Measurements from ENCODE around the gene PCNX3. TPM values are rescaled to one million over a fixed set of nuclear protein-coding genes. Genes with fewer than 3 reads are reported as not detected.

The PCNX3 gene
- 26.0 to 36.3 TPM (median 34.9 TPM) in 5 replicates for total RNA-seq (2022; extraction: Qiagen RNA extraction)

DNA sequence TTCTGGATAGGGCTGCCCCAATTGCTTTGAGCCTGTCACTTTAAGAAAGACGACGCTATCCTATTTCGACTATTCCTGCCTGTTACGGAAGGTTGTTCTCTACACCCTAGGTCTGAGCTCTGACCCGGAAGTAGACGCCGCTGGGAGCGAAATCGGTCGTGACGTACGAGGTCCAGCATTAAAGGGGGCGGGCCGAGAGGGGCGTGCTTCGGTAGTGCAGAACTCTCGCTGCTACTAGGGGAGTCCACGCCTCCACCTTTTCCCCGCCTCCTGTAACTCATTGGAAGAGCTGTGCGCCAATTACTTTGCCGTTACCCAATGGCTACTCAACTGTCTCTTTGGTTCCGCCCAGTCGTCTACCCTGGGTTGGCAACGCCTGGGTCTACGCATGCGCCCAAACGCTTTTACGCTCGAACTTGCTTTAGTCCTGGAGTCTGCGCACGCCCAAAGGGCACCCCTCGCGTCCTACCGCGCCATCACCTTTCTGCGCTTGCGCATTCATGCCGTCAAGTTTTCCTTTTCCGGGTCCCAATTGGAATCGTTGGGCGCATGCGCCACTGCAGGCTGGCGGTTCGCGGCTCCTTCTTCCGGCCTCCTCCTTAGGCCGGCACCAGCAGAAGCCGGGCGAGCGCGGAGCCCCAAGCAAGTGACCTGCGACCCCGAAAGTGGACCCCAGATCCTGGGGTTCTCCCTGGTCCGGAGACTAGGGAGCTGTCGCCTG, at the start of gene PCNX3:
PCNX3 (plus strand) TSS at position 548 of the 721 bp plus-strand sequence. CDS start 536 bp downstream, outside the sequence.

DNA sequence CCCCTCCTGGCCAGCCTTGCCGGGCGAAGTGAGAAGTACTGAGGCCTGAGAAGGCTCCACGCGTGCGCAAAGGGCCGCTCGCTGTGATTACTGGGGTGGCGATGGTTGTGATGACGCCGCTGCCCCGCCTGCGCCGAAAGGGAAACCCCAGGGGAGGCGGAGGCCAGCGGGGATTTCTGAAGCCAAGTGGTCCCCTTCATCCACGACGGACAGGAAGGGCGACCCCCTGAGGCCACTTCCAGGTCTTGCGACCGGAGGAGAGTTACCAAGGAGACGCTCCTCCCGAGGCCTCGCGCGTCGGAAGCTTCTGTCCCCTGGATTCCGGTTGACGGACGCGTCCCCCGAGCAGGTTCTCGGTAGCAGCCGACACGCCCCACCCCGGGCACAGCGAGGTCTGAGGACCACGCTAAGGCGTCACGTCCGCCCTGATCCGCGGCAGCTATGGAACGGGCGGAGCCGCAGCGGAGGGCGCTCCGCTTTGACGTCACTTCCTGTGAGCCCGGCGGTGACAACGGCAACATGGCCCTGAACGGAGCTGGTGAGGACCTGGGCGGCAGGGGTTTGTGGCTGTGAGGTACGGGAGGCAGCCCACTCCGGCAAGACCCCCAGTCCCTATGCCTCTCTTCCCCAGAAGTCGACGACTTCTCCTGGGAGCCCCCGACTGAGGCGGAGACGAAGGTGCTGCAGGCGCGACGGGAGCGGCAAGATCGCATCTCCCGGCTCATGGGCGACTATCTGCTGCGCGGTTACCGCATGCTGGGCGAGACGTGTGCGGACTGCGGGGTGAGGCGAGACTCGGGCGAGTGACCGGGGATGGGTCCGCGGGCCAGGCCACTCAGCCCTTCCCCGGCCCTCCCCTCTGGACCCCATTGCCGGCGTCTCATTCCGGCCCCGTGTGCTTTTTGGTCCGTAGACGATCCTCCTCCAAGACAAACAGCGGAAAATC, 45.3 kb upstream of the PCNX3 start, which contains the start of gene ZNRD2:
ZNRD2 (plus strand) TSS at position 505 of the 946 bp plus-strand sequence; CDS start at position 520, 15 bp downstream.

DNA sequence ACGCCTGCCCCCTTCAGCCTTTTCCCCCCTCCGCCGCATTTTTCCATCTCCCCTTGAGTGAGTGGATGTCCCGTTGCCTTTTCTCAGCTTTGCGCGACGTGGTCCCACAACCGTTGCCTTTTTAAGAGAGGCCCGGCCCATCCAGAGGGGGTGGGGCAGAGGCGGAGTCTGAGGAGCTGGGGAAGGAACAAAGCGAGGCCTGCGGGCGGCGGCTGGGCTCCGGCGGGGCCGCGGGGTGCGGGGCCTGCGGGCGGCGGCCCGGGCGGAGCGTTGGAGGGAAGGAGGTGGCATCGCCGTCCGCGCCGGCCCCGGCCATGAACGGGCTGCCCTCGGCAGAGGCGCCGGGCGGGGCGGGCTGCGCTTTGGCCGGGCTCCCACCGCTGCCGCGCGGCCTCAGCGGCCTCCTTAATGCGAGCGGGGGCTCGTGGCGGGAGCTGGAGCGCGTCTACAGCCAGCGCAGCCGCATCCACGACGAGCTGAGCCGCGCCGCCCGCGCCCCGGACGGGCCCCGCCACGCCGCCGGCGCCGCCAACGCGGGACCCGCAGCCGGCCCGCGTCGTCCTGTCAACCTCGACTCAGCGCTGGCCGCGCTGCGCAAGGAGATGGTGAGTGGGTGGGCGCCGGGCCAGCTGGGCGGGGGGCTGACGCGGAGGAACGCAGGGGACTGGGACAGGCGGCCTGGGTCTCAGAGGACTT, 43.1 kb upstream of the PCNX3 start, which contains the start of gene FAM89B:
FAM89B (plus strand) TSS at position 183 of the 696 bp plus-strand sequence; CDS start at position 315, 132 bp downstream.

DNA sequence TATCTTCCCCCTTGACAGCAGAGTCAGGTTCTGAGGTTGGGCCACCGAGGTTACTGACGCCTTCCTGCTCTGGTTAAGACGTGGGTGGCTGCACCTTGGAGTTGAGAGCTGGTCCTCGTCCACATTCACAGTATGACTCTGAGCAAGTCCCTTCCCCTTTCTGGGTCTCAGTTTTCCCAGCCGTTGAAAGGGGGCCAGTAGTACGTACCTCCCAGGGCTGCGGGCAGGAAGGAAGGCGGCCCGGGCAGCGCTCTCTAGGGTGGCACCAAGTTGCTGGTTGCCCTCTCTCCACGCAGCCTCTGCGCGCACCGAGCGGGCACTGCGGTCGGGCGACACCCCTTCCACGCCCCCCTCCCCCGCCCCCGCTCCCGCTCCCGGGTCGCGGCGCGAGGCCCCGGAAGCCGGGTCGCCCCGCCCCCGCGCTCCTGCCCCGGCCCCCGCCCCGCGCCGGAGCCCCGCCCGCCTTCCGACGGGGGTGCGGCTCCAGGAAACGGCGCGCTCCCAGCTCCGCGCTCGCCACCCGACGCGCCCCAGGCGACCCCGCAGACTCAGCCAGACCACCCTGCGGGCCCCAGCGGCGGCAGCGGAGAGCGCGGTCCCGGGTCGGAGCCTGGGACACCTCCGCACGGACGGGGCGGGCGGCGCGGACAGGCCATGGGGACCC, 39.9 kb upstream of the PCNX3 start, which contains the start of gene EHBP1L1:
EHBP1L1 (plus strand) TSS at position 486 of the 664 bp plus-strand sequence. CDS start 250 bp downstream, outside the sequence.

DNA sequence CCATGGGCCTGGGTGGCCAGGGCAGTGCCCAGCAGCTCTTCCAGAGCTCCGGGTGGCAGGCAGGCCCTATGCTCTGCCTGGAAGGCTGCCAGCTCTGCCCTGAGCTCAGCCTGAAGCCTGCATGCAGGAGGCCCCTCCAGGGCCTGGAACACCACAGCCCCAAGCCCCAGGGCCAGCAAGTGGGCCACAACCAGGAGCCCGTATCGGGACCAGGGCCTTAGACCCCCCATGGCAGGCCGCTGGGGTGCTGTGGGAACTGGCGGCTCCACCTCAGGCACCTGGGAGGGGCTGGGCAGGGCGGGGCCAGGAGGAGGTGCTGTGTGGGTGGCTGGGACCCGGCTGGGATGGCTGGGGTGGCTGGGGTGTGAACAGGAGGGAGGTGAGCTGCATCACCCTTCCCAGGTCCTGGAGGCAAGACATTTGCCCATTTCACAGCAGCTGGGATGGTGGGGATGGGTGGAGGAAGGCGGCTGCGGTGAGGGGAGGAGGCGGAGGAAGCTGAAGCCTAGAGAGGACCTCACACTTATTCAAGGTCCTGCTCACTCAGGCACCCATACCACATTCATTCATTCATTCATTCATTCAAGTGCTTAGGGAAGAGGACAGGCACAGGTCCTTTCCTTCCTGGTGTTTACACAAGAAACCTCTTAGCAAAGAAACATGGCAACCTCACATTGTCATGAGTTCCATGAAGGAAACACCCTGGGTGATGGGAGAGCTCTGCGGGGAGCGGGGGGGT, 19.9 kb upstream of the PCNX3 start, which contains the start of gene KCNK7:
KCNK7 (minus strand) TSS at position 258 of the 739 bp plus-strand sequence; CDS start at position 230, 28 bp downstream.

DNA sequence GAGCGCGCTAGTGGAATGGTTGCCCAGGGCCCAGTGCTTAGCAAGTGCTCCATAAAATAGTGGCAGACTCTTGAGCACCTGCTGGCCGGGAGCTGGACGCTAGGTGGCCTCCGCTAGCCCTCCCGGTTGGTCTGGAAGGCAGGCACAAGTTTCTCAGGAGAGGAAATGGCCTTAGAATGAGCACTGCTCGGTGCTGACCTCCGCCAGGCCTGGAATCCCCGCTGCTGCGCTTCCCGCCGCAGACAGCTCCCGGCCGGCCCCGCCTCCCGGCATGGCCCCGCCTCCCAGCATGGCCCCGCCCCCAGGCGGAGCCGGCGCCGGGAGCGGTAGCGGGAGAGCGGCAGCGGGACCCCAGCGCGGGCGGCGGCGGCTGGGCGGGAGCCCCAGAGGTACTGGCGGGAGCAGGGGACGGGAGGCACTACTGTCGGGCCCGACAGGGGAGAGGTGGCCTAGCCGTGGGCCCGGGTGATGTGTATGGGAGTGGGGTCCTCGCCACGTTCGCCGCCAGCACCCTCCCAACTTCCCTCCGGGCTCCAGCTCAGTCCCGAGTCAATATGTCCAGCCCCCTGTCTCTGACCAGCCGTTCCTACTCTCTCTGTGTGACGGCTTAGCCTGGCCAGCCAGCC, 22.3 kb downstream of the PCNX3 start, which contains the start of gene SIPA1:
SIPA1 (plus strand) TSS at position 308 of the 626 bp plus-strand sequence. CDS start 2,821 bp downstream, outside the sequence.

DNA sequence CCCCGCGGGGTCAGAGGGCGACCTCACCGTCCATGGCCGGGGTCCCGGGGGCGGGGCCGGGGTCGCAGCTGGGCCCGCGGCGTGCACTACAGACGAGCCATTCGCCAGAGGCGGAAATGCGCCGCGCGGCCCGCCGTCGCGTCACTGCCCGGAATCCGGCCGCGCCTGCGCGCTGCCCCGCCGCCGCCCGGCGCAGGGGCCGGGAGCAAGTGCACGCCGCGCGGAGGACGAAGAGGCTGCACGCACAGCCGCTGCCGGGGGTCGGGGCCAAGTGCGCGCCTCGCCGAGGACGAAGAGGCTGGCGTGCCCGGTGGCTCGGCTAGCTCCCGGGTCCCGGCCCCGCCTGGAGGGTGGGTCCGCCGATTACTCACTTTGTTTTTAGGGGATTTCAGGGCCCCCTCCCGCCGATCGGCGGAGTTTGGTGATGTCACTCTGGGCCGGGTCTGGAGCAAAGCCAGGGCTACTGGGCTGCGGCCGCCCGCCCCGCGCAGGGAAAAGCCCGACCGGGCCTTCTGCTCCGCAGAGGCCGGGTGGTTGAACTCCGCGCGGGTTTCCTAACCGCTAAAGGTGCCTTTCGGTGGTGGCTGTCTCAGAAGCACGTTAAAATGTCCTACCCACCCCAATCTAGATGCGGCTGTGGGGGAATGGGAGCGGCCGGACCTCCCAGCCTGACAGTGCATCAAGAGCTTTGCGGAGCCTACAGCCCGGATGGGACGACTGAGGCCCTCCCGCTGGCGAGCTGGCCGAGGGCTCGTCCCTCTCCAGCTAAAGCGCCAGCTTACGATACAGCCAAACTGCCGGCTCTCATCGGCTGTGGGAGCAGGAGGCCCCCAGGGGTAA, 47.4 kb downstream of the PCNX3 start, which contains the start of gene RELA:
RELA (minus strand) TSS at position 118 of the 840 bp plus-strand sequence; CDS start at position 34, 84 bp downstream.

Other genes with a start within 250 kb of the PCNX3 start
- 12.1 to 15.2 TPM (median 14.2 TPM) in 5 replicates for gene SLC25A45, start 233.1 kb upstream of the PCNX3 start, total RNA-seq (2022; extraction: Qiagen RNA extraction)
- gene FRMD8, start 229.1 kb upstream of the PCNX3 start, total RNA-seq (2022; extraction: Qiagen RNA extraction) = 45.6 to 53.2 TPM (median 48.9 TPM) in 5 replicates
- 123 to 204 TPM (median 187 TPM) in 5 replicates for gene NEAT1, start 193.0 kb upstream of the PCNX3 start, total RNA-seq (2022; extraction: Qiagen RNA extraction)
- gene MALAT1, start 116.7 kb upstream of the PCNX3 start, total RNA-seq (2022; extraction: Qiagen RNA extraction) = 42.9 to 87.3 TPM (median 59.9 TPM) in 5 replicates
- 47.8 to 62.4 TPM (median 58.2 TPM) in 5 replicates for gene SCYL1, start 90.7 kb upstream of the PCNX3 start, total RNA-seq (2022; extraction: Qiagen RNA extraction)
- gene LTBP3, start 57.4 kb upstream of the PCNX3 start, total RNA-seq (2022; extraction: Qiagen RNA extraction) = 89.3 to 122 TPM (median 106 TPM) in 5 replicates
- gene ZNRD2, start 45.3 kb upstream of the PCNX3 start, total RNA-seq (2022; extraction: Qiagen RNA extraction) = 63.9 to 77.4 TPM (median 76.9 TPM) in 5 replicates
- 26.3 to 47.9 TPM (median 45.5 TPM) in 5 replicates for gene FAM89B, start 43.2 kb upstream of the PCNX3 start, total RNA-seq (2022; extraction: Qiagen RNA extraction)
- 27.8 to 36.2 TPM (median 31.5 TPM) in 5 replicates for gene EHBP1L1, start 39.7 kb upstream of the PCNX3 start, total RNA-seq (2022; extraction: Qiagen RNA extraction)
- gene KCNK7, start 20.0 kb upstream of the PCNX3 start, total RNA-seq (2022; extraction: Qiagen RNA extraction) = 0.51 to 0.95 TPM (median 0.72 TPM) in 5 replicates
- gene MAP3K11, start 1.6 kb upstream of the PCNX3 start, total RNA-seq (2022; extraction: Qiagen RNA extraction) = 37.7 to 49.0 TPM (median 47.6 TPM) in 5 replicates
- gene SIPA1, start 22.3 kb downstream of the PCNX3 start, total RNA-seq (2022; extraction: Qiagen RNA extraction) = 14.3 to 21.2 TPM (median 19.7 TPM) in 5 replicates
- gene RELA, start 47.1 kb downstream of the PCNX3 start, total RNA-seq (2022; extraction: Qiagen RNA extraction) = 63.5 to 78.0 TPM (median 73.7 TPM) in 5 replicates
- gene KAT5, start 96.5 kb downstream of the PCNX3 start, total RNA-seq (2022; extraction: Qiagen RNA extraction) = 40.9 to 56.0 TPM (median 50.3 TPM) in 5 replicates
- 28.0 to 49.4 TPM (median 47.9 TPM) in 5 replicates for gene RNASEH2C, start 105.0 kb downstream of the PCNX3 start, total RNA-seq (2022; extraction: Qiagen RNA extraction)
- gene AP5B1, start 165.2 kb downstream of the PCNX3 start, total RNA-seq (2022; extraction: Qiagen RNA extraction) = 9.7 to 13.2 TPM (median 12.3 TPM) in 5 replicates
- 0.04 to 0.15 TPM (median 0.10 TPM) in 5 replicates for gene OVOL1, start 171.3 kb downstream of the PCNX3 start, total RNA-seq (2022; extraction: Qiagen RNA extraction)
- 0.05 to 0.08 TPM (median 0.06 TPM) in 5 replicates for gene SNX32, start 218.2 kb downstream of the PCNX3 start, total RNA-seq (2022; extraction: Qiagen RNA extraction)
- gene CFL1, start 242.4 kb downstream of the PCNX3 start, total RNA-seq (2022; extraction: Qiagen RNA extraction) = 1,981 to 2,375 TPM (median 2,303 TPM) in 5 replicates
- 24.7 to 35.0 TPM (median 32.8 TPM) in 5 replicates for gene MUS81, start 244.7 kb downstream of the PCNX3 start, total RNA-seq (2022; extraction: Qiagen RNA extraction)

Data from A549 treated with AZD2906 at 1 μM for 4 hours (cell line).